Bronchial epithelial cell (primary cell): ENCODE measurements around the gene EIF2B2. TPM values are rescaled to one million over a fixed set of nuclear protein-coding genes. Genes with fewer than 3 reads are reported as not detected.

ENCODE experiments used
- DNase-seq: peaks from one replicate; pipeline ENCODE4 v3.0.0-alpha.2; 2010; ENCODE audit warnings: low read depth
- FAIRE-seq: peaks from 2 replicates; lab custom pipeline; 2011; peaks lifted over from hg19 to GRCh38; lab: Jason Lieb, UNC
- H3K27me3 ChIP-seq: 2 replicates; pipeline ENCODE4 v1.5.1; 2011; ENCODE audit warnings: low read length; ENCODE audit not compliant: control insufficient read depth, insufficient read depth
- H3K36me3 ChIP-seq: 2 replicates; pipeline ENCODE4 v1.5.1; 2011; ENCODE audit warnings: low read length; ENCODE audit not compliant: control insufficient read depth, insufficient read depth
- H3K4me3 ChIP-seq: 2 replicates; pipeline ENCODE4 v1.5.1; 2011; ENCODE audit warnings: mild to moderate bottlenecking, low read depth, low read length, control low read depth
- CTCF ChIP-seq: IDR thresholded peaks from 2 replicates; pipeline ENCODE4 v1.5.1; 2011; ENCODE audit warnings: mild to moderate bottlenecking, moderate library complexity, low read length, control low read depth, inconsistent platforms; ENCODE audit not compliant: insufficient read depth, severe bottlenecking
- total RNA-seq: library from RNA; depleted of rRNA; stranded (reverse); fragments of >200 nt; gene quantifications from 2 replicates; pipeline ENCODE4 v1.2.1, GENCODE V29; 2014

Gene EIF2B2
- total RNA-seq, 1 donor from 2014 or later: 60.6 TPM

GRCh38 chr14:75005357-75005756, 2.6 kb downstream of the EIF2B2 start:
- no peak for TF ChIP-seq CTCF
- no peak for FAIRE-seq
- H3K36me3 ChIP-seq: peaks cover 20% of the 10 kb centered on the region

GRCh38 chr14:75009176-75009575, 6.5 kb downstream of the EIF2B2 start:
- Histone ChIP-seq H3K36me3 (peaks cover 20% of the 10 kb centered on the region), H3K4me3 (no peak overlapping the region), H3K27me3 (no peaks in the 10 kb centered on the region)
- TF ChIP-seq CTCF: no peak
- DNase-seq: no peak
- FAIRE-seq: no peak

More at GRCh38 chr14:75005357-75005756, 2.6 kb downstream of the EIF2B2 start:
- Histone ChIP-seq H3K27me3 (no peaks in the 10 kb centered on the region), H3K4me3 (no peak overlapping the region)
- peak; percentile 54 for DNase-seq

GRCh38 chr14:75010472-75011093, 7.9 kb downstream of the EIF2B2 start:
- H3K36me3 ChIP-seq: peaks cover 20% of the 10 kb centered on the region
- no peak overlapping the region for H3K4me3 ChIP-seq
- no peak for DNase-seq
- H3K27me3 ChIP-seq: no peaks in the 10 kb centered on the region
- FAIRE-seq: no peak
- no peak for TF ChIP-seq CTCF

- TF ChIP-seq CTCF: no peak
- DNase-seq: peak; percentile 59
- Histone ChIP-seq H3K36me3 (peaks cover 14% of the 10 kb centered on the region), H3K4me3 (no peak overlapping the region), H3K27me3 (no peaks in the 10 kb centered on the region)
- no peak for FAIRE-seq
Measured at GRCh38 chr14:75011356-75011994, 8.8 kb downstream of the EIF2B2 start.

- Histone ChIP-seq H3K36me3 (peaks cover 15% of the 10 kb centered on the region), H3K27me3 (no peaks in the 10 kb centered on the region), H3K4me3 (no peak overlapping the region)
- no peak for TF ChIP-seq CTCF
- no peak for DNase-seq
- FAIRE-seq: no peak
Measured at GRCh38 chr14:75013290-75013689, 10.6 kb downstream of the EIF2B2 start.

- TF ChIP-seq CTCF: no peak
- DNase-seq (no peak), FAIRE-seq (no peak)
- H3K4me3 ChIP-seq: no peak overlapping the region
- H3K27me3 ChIP-seq: no peaks in the 10 kb centered on the region
- H3K36me3 ChIP-seq: peaks cover 10% of the 10 kb centered on the region
Measured at GRCh38 chr14:75015496-75015895, 12.8 kb downstream of the EIF2B2 start.
